Measurements from ENCODE around the gene GJA9.

DNA sequence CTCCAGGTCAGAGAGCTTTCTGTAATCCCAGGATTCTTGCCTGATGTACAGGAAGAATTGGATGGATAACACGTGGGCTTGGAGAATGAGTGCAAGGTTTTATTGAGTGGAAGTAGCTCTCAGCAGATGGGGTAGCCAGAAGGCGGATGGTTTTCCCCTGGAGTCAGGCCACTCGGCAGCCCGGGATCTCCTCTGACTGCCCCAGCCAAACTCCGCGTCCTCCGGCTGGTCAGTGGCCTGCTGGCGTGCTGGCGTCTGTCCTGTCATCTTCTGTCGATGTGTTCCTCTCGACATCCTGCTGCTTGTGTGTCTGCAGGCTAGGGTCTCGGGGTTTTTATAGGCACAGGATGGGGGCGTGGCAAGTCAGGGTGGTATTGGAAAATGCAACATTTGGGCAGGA, 27.4 kb upstream of the GJA9 start:
- no peak for TF ChIP-seq EZH2 (IDR thresholded peaks at IDR 0.05; ENCODE audit: low read depth, unreplicated experiment)
- TF ChIP-seq ZNF114 (CRISPR knock-in tag; IDR thresholded peaks at IDR 0.05): no peak
- TF ChIP-seq, protein P1, sequence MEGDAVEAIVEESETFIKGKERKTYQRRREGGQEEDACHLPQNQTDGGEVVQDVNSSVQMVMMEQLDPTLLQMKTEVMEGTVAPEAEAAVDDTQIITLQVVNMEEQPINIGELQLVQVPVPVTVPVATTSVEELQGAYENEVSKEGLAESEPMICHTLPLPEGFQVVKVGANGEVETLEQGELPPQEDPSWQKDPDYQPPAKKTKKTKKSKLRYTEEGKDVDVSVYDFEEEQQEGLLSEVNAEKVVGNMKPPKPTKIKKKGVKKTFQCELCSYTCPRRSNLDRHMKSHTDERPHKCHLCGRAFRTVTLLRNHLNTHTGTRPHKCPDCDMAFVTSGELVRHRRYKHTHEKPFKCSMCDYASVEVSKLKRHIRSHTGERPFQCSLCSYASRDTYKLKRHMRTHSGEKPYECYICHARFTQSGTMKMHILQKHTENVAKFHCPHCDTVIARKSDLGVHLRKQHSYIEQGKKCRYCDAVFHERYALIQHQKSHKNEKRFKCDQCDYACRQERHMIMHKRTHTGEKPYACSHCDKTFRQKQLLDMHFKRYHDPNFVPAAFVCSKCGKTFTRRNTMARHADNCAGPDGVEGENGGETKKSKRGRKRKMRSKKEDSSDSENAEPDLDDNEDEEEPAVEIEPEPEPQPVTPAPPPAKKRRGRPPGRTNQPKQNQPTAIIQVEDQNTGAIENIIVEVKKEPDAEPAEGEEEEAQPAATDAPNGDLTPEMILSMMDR (conservative IDR thresholded peaks at IDR 0.05; ENCODE audit: low read depth in 2 of 2): no peak
- TF ChIP-seq POLR2AphosphoS5 (IDR thresholded peaks at IDR 0.05; ENCODE audit: low read depth): no peak
- TF ChIP-seq JUNB (IDR thresholded peaks at IDR 0.05; ENCODE audit: unreplicated experiment): no peak
- TF ChIP-seq, protein P2, sequence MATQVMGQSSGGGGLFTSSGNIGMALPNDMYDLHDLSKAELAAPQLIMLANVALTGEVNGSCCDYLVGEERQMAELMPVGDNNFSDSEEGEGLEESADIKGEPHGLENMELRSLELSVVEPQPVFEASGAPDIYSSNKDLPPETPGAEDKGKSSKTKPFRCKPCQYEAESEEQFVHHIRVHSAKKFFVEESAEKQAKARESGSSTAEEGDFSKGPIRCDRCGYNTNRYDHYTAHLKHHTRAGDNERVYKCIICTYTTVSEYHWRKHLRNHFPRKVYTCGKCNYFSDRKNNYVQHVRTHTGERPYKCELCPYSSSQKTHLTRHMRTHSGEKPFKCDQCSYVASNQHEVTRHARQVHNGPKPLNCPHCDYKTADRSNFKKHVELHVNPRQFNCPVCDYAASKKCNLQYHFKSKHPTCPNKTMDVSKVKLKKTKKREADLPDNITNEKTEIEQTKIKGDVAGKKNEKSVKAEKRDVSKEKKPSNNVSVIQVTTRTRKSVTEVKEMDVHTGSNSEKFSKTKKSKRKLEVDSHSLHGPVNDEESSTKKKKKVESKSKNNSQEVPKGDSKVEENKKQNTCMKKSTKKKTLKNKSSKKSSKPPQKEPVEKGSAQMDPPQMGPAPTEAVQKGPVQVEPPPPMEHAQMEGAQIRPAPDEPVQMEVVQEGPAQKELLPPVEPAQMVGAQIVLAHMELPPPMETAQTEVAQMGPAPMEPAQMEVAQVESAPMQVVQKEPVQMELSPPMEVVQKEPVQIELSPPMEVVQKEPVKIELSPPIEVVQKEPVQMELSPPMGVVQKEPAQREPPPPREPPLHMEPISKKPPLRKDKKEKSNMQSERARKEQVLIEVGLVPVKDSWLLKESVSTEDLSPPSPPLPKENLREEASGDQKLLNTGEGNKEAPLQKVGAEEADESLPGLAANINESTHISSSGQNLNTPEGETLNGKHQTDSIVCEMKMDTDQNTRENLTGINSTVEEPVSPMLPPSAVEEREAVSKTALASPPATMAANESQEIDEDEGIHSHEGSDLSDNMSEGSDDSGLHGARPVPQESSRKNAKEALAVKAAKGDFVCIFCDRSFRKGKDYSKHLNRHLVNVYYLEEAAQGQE (IDR thresholded peaks at IDR 0.05; ENCODE audit: unreplicated experiment): no peak
- no peak for TF ChIP-seq EZH2phosphoT487 (IDR thresholded peaks at IDR 0.05; ENCODE audit: unreplicated experiment)
- TF ChIP-seq CREB1 (CRISPR knock-in tag; IDR thresholded peaks at IDR 0.05; ENCODE audit: low read depth): no peak
- no peak for TF ChIP-seq ZNF331 (CRISPR knock-in tag; IDR thresholded peaks at IDR 0.05; ENCODE audit: low read depth)
- TF ChIP-seq NANOG (IDR thresholded peaks at IDR 0.05; ENCODE audit: borderline replicate concordance): no peak
- TF ChIP-seq, protein P3, sequence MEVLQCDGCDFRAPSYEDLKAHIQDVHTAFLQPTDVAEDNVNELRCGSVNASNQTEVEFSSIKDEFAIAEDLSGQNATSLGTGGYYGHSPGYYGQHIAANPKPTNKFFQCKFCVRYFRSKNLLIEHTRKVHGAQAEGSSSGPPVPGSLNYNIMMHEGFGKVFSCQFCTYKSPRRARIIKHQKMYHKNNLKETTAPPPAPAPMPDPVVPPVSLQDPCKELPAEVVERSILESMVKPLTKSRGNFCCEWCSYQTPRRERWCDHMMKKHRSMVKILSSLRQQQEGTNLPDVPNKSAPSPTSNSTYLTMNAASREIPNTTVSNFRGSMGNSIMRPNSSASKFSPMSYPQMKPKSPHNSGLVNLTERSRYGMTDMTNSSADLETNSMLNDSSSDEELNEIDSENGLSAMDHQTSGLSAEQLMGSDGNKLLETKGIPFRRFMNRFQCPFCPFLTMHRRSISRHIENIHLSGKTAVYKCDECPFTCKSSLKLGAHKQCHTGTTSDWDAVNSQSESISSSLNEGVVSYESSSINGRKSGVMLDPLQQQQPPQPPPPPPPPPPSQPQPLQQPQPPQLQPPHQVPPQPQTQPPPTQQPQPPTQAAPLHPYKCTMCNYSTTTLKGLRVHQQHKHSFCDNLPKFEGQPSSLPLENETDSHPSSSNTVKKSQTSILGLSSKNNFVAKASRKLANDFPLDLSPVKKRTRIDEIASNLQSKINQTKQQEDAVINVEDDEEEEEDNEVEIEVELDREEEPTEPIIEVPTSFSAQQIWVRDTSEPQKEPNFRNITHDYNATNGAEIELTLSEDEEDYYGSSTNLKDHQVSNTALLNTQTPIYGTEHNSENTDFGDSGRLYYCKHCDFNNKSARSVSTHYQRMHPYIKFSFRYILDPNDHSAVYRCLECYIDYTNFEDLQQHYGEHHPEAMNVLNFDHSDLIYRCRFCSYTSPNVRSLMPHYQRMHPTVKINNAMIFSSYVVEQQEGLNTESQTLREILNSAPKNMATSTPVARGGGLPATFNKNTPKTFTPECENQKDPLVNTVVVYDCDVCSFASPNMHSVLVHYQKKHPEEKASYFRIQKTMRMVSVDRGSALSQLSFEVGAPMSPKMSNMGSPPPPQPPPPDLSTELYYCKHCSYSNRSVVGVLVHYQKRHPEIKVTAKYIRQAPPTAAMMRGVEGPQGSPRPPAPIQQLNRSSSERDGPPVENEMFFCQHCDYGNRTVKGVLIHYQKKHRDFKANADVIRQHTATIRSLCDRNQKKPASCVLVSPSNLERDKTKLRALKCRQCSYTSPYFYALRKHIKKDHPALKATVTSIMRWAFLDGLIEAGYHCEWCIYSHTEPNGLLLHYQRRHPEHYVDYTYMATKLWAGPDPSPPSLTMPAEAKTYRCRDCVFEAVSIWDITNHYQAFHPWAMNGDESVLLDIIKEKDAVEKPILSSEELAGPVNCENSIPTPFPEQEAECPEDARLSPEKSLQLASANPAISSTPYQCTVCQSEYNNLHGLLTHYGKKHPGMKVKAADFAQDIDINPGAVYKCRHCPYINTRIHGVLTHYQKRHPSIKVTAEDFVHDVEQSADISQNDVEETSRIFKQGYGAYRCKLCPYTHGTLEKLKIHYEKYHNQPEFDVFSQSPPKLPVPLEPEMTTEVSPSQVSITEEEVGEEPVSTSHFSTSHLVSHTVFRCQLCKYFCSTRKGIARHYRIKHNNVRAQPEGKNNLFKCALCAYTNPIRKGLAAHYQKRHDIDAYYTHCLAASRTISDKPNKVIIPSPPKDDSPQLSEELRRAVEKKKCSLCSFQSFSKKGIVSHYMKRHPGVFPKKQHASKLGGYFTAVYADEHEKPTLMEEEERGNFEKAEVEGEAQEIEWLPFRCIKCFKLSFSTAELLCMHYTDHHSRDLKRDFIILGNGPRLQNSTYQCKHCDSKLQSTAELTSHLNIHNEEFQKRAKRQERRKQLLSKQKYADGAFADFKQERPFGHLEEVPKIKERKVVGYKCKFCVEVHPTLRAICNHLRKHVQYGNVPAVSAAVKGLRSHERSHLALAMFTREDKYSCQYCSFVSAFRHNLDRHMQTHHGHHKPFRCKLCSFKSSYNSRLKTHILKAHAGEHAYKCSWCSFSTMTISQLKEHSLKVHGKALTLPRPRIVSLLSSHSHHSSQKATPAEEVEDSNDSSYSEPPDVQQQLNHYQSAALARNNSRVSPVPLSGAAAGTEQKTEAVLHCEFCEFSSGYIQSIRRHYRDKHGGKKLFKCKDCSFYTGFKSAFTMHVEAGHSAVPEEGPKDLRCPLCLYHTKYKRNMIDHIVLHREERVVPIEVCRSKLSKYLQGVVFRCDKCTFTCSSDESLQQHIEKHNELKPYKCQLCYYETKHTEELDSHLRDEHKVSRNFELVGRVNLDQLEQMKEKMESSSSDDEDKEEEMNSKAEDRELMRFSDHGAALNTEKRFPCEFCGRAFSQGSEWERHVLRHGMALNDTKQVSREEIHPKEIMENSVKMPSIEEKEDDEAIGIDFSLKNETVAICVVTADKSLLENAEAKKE (CRISPR knock-in tag; IDR thresholded peaks at IDR 0.05): no peak
